ENCODE measurements around the gene AGO3. TPM values are rescaled to one million over a fixed set of nuclear protein-coding genes. Genes with fewer than 3 reads are reported as not detected.

Gene AGO3
- total and polyA plus RNA-seq, 2 experiments from 2014 or later, result 19.2 to 27.3 TPM

- no peaks in the 10 kb centered on the region for H3K27me3 Mint-ChIP-seq (ENCODE audit: insufficient read depth, low read depth, poor library complexity)
These were observed 40.7 kb downstream of the AGO3 start for GRCh38 chr1:35971601-35972000.

More at GRCh38 chr1:35971601-35972000, 40.7 kb downstream of the AGO3 start:
- Histone ChIP-seq H3F3A (replicated peaks; ENCODE audit: low read depth) (no peaks in the 10 kb centered on the region), H3K9me2 (ENCODE audit: insufficient read depth) (no peaks in the 10 kb centered on the region), H3K36me3 (ENCODE audit: insufficient read depth) (peaks cover 6% of the 10 kb centered on the region; the same call in 1 of the 2 replicates), H4K20me1 (replicated peaks; ENCODE audit: insufficient read depth) (no peaks in the 10 kb centered on the region), H2AFZ (no peak overlapping the region), H3K4me2 (no peak overlapping the region), H3K27ac (ENCODE audit: low read depth) (no peak overlapping the region), H3K27me3 (ENCODE audit: insufficient read depth) (no peaks in the 10 kb centered on the region), H3K79me2 (replicated peaks; ENCODE audit: insufficient read depth) (0 out of 2 replicates have a peak, but pooled peaks cover 7% of the 10 kb centered on the region), H3K4me3 (no peak overlapping the region), H3K4me1 (ENCODE audit: insufficient read depth) (no peaks in the 10 kb centered on the region)
- Mint-ChIP-seq H3K27ac (no peak overlapping the region), H3K4me1 (no peaks in the 10 kb centered on the region), H3K36me3 (ENCODE audit: low read depth) (peaks cover 19% of the 10 kb centered on the region), H3K4me3 (no peak overlapping the region), H3K9me3 (no peaks in the 10 kb centered on the region)
- DNase-seq (ENCODE audit: low spot score) (no peak), ATAC-seq (no peak)
- no peak for TF ChIP-seq EZH2 (IDR thresholded peaks at IDR 0.05; ENCODE audit: low read depth, unreplicated experiment)
- no peak for TF ChIP-seq POLR2AphosphoS5 (IDR thresholded peaks at IDR 0.05; ENCODE audit: low read depth)
- no peak for TF ChIP-seq CREB1 (CRISPR knock-in tag; IDR thresholded peaks at IDR 0.05; ENCODE audit: low read depth)
- no peak for TF ChIP-seq ZNF462 (CRISPR knock-in tag; IDR thresholded peaks at IDR 0.05)
- TF ChIP-seq JUNB (IDR thresholded peaks at IDR 0.05; ENCODE audit: unreplicated experiment), result no peak
- no peak for TF ChIP-seq CTCF (conservative IDR thresholded peaks at IDR 0.05; ENCODE audit: low read depth in 2 of 2)
- no peak for TF ChIP-seq ETS1 (IDR thresholded peaks at IDR 0.05)
- no peak for TF ChIP-seq STAT1 (IDR thresholded peaks at IDR 0.05; ENCODE audit: unreplicated experiment)
- TF ChIP-seq REST (IDR thresholded peaks at IDR 0.05; ENCODE audit: unreplicated experiment), result no peak
- no peak for TF ChIP-seq NANOG (IDR thresholded peaks at IDR 0.05; ENCODE audit: borderline replicate concordance)
- TF ChIP-seq ZNF114 (CRISPR knock-in tag; IDR thresholded peaks at IDR 0.05), result no peak
- TF ChIP-seq EZH2phosphoT487 (IDR thresholded peaks at IDR 0.05; ENCODE audit: unreplicated experiment), result no peak
- TF ChIP-seq ZNF331 (CRISPR knock-in tag; IDR thresholded peaks at IDR 0.05; ENCODE audit: low read depth), result no peak
